Neural cell (in vitro differentiated cells): ENCODE measurements around the gene SKAP1. TPM values are rescaled to one million over a fixed set of nuclear protein-coding genes. Genes with fewer than 3 reads are reported as not detected.

Source experiments
- H2AFZ ChIP-seq: fragments of 200-600, 300-800 bp; sonication (generic), shearing (Covaris generic); 2 replicates; pipeline ENCODE4 v1.6.0; 2014; ENCODE audit warnings: low read depth, mild to moderate bottlenecking, antibody characterized with exemption, low read length, moderate library complexity
- H3F3A ChIP-seq: fragments of 200-600 bp; shearing (Covaris generic); 2 replicates; pipeline ENCODE4 v1.6.1; 2016; ENCODE audit warnings: mild to moderate bottlenecking, moderate library complexity, mixed read lengths, antibody characterized with exemption, low read length; ENCODE audit not compliant: insufficient read depth, poor library complexity, severe bottlenecking
- H3K27ac ChIP-seq: fragments of 200-600, 300-800 bp; sonication (generic), shearing (Covaris generic); 2 replicates; pipeline ENCODE4 v1.5.1; 2014; ENCODE audit warnings: mild to moderate bottlenecking, low read length, moderate library complexity
- H3K27me3 ChIP-seq: fragments of 300-800, 200-600 bp; sonication (generic), shearing (Covaris generic); 2 replicates; pipeline ENCODE4 v1.6.0; 2014; ENCODE audit warnings: mild to moderate bottlenecking, low read depth, low read length, moderate library complexity; ENCODE audit not compliant: insufficient read depth
- H3K36me3 ChIP-seq: fragments of 300-800, 200-600 bp; sonication (generic), shearing (Covaris generic); 2 replicates; pipeline ENCODE4 v1.5.1; 2014; ENCODE audit warnings: mild to moderate bottlenecking, antibody characterized with exemption, low read length, moderate library complexity; ENCODE audit not compliant: insufficient read depth
- H3K4me2 ChIP-seq: fragments of 300-800, 200-600 bp; sonication (generic), shearing (Covaris generic); 2 replicates; pipeline ENCODE4 v1.6.0; 2014; ENCODE audit warnings: mild to moderate bottlenecking, low read length
- H3K4me3 ChIP-seq: fragments of 300-800, 200-600 bp; sonication (generic), shearing (Covaris generic); 2 replicates; pipeline ENCODE4 v1.5.1; 2014; ENCODE audit warnings: mild to moderate bottlenecking, low read length, moderate library complexity
- H3K79me2 ChIP-seq: fragments of 200-600 bp; shearing (Covaris generic); replicated peaks from 2 replicates; pipeline ENCODE4 v1.6.0; 2014; ENCODE audit warnings: mild to moderate bottlenecking, low read length, moderate library complexity; ENCODE audit not compliant: insufficient read depth
- H3K9ac ChIP-seq: fragments of 300-800, 200-600 bp; sonication (generic), shearing (Covaris generic); 2 replicates; pipeline ENCODE4 v1.6.1; 2016; ENCODE audit warnings: mild to moderate bottlenecking, low read length, mixed read lengths
- H3K9me2 ChIP-seq: fragments of 200-600 bp; shearing (Covaris generic); 2 replicates; pipeline ENCODE4 v1.6.1; 2016; ENCODE audit warnings: mild to moderate bottlenecking, low read length, mixed read lengths; ENCODE audit not compliant: insufficient read depth
- H3K9me3 ChIP-seq: fragments of 200-600, 300-800 bp; sonication (generic), shearing (Covaris generic); 2 replicates; pipeline ENCODE4 v1.6.1; 2016; ENCODE audit warnings: mild to moderate bottlenecking, mixed run types, low read length, moderate library complexity, mixed read lengths
- H4K20me1 ChIP-seq: fragments of 200-600 bp; shearing (Covaris generic); 2 replicates; pipeline ENCODE4 v1.6.1; 2016; ENCODE audit warnings: mild to moderate bottlenecking, mixed run types; ENCODE audit not compliant: insufficient read depth
- CTCF ChIP-seq: fragments of 450-650 bp; IDR thresholded peaks from 2 replicates; pipeline ENCODE4 v1.5.1; 2014; ENCODE audit warnings: antibody characterized with exemption, mild to moderate bottlenecking, moderate library complexity; ENCODE audit not compliant: poor library complexity, severe bottlenecking
- EP300 ChIP-seq: fragments of 450-650 bp; conservative IDR thresholded peaks from 2 replicates; pipeline ENCODE4 v1.6.1; 2014; ENCODE audit warnings: antibody characterized with exemption, mild to moderate bottlenecking, moderate library complexity; ENCODE audit not compliant: poor library complexity, severe bottlenecking
- EZH2 ChIP-seq: fragments of 200-600, 300-800 bp; shearing (Covaris generic), sonication (generic); IDR thresholded peaks from 2 replicates; pipeline ENCODE4 v1.6.1; 2014; ENCODE audit warnings: antibody characterized with exemption, low read length, borderline replicate concordance, mild to moderate bottlenecking; ENCODE audit not compliant: insufficient read depth, poor library complexity, severe bottlenecking
- MXI1 ChIP-seq: fragments of 450-650 bp; conservative IDR thresholded peaks from 2 replicates; pipeline ENCODE4 v1.6.1; 2014; ENCODE audit warnings: antibody characterized with exemption, mild to moderate bottlenecking; ENCODE audit not compliant: poor library complexity, severe bottlenecking
- POLR2AphosphoS5 ChIP-seq: IDR thresholded peaks from 2 replicates; pipeline ENCODE4 v1.6.1; 2012
- RAD21 ChIP-seq: fragments of 450-650 bp; conservative IDR thresholded peaks from 2 replicates; pipeline ENCODE4 v1.6.1; 2014; ENCODE audit warnings: antibody characterized with exemption, mild to moderate bottlenecking, moderate library complexity
- SMC3 ChIP-seq: fragments of 450-650 bp; conservative IDR thresholded peaks from 2 replicates; pipeline ENCODE4 v1.6.1; 2014; ENCODE audit warnings: antibody characterized with exemption, mild to moderate bottlenecking, moderate library complexity; ENCODE audit not compliant: poor library complexity
- TAF1 ChIP-seq: IDR thresholded peaks from 2 replicates; pipeline ENCODE4 v1.6.1; 2012; ENCODE audit warnings: low read depth
- polyA plus RNA-seq: library from polyadenylated mRNA; depleted of rRNA; stranded (reverse); fragments of >200 nt; gene quantifications from 2 replicates; pipeline ENCODE4 v1.2.3, GENCODE V29; 2014
- TF ChIP-seq, protein P1 (sequence below): IDR thresholded peaks from 2 replicates; pipeline ENCODE4 v1.6.1; 2012; ENCODE audit warnings: borderline replicate concordance

The SKAP1 gene
- polyA plus RNA-seq, 1 donor from 2014 or later = 0.63 TPM

- TF ChIP-seq EZH2 (no peak), POLR2AphosphoS5 (no peak), MXI1 (no peak), RAD21 (no peak), EP300 (no peak), TAF1 (no peak)
- TF ChIP-seq, protein P1, sequence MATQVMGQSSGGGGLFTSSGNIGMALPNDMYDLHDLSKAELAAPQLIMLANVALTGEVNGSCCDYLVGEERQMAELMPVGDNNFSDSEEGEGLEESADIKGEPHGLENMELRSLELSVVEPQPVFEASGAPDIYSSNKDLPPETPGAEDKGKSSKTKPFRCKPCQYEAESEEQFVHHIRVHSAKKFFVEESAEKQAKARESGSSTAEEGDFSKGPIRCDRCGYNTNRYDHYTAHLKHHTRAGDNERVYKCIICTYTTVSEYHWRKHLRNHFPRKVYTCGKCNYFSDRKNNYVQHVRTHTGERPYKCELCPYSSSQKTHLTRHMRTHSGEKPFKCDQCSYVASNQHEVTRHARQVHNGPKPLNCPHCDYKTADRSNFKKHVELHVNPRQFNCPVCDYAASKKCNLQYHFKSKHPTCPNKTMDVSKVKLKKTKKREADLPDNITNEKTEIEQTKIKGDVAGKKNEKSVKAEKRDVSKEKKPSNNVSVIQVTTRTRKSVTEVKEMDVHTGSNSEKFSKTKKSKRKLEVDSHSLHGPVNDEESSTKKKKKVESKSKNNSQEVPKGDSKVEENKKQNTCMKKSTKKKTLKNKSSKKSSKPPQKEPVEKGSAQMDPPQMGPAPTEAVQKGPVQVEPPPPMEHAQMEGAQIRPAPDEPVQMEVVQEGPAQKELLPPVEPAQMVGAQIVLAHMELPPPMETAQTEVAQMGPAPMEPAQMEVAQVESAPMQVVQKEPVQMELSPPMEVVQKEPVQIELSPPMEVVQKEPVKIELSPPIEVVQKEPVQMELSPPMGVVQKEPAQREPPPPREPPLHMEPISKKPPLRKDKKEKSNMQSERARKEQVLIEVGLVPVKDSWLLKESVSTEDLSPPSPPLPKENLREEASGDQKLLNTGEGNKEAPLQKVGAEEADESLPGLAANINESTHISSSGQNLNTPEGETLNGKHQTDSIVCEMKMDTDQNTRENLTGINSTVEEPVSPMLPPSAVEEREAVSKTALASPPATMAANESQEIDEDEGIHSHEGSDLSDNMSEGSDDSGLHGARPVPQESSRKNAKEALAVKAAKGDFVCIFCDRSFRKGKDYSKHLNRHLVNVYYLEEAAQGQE = no peak
- no peaks in the 10 kb centered on the region for H3F3A ChIP-seq
- H3K36me3 ChIP-seq = no peaks in the 10 kb centered on the region
- no peak overlapping the region for H3K4me3 ChIP-seq
- no peaks in the 10 kb centered on the region for H3K9me3 ChIP-seq
- no peaks in the 10 kb centered on the region for H4K20me1 ChIP-seq
- no peak overlapping the region for H3K27ac ChIP-seq
- H2AFZ ChIP-seq = no peak overlapping the region
- no peak overlapping the region for H3K4me2 ChIP-seq
- no peak overlapping the region for H3K9ac ChIP-seq
- H3K9me2 ChIP-seq = no peaks in the 10 kb centered on the region
- no peaks in the 10 kb centered on the region for H3K79me2 ChIP-seq
- no peaks in the 10 kb centered on the region for H3K27me3 ChIP-seq
Observed at GRCh38 chr17:48261297-48261880, 168.6 kb downstream of the SKAP1 start.

- H3K9me3 ChIP-seq = no peaks in the 10 kb centered on the region
- H3K27ac ChIP-seq = no peak overlapping the region
- no peak overlapping the region for H3K4me2 ChIP-seq
- H4K20me1 ChIP-seq = no peaks in the 10 kb centered on the region
- no peak overlapping the region for H3K4me3 ChIP-seq
- TF ChIP-seq, protein P1 = no peak
- no peak for TF ChIP-seq TAF1
- TF ChIP-seq MXI1 = no peak
- no peak for TF ChIP-seq EZH2
- TF ChIP-seq EP300 = no peak
- no peak for TF ChIP-seq POLR2AphosphoS5
- peak; percentile 78 for TF ChIP-seq SMC3
- peak; percentile 87 for TF ChIP-seq CTCF
- peak; percentile 81 for TF ChIP-seq RAD21
- no peak overlapping the region for H3K9ac ChIP-seq
- H3F3A ChIP-seq = no peaks in the 10 kb centered on the region
- H3K79me2 ChIP-seq = no peaks in the 10 kb centered on the region
- H2AFZ ChIP-seq = no peak overlapping the region
- H3K36me3 ChIP-seq = no peaks in the 10 kb centered on the region
- no peaks in the 10 kb centered on the region for H3K9me2 ChIP-seq
- H3K27me3 ChIP-seq = no peaks in the 10 kb centered on the region
Observed at GRCh38 chr17:48259694-48260291, 170.2 kb downstream of the SKAP1 start.
